ENCODE data around the gene EMD.

EMD gene

GRCh38 chrX:154426916-154427770 lies 48.0 kb downstream of the EMD start:
- no peak for DNase-seq

DNA sequence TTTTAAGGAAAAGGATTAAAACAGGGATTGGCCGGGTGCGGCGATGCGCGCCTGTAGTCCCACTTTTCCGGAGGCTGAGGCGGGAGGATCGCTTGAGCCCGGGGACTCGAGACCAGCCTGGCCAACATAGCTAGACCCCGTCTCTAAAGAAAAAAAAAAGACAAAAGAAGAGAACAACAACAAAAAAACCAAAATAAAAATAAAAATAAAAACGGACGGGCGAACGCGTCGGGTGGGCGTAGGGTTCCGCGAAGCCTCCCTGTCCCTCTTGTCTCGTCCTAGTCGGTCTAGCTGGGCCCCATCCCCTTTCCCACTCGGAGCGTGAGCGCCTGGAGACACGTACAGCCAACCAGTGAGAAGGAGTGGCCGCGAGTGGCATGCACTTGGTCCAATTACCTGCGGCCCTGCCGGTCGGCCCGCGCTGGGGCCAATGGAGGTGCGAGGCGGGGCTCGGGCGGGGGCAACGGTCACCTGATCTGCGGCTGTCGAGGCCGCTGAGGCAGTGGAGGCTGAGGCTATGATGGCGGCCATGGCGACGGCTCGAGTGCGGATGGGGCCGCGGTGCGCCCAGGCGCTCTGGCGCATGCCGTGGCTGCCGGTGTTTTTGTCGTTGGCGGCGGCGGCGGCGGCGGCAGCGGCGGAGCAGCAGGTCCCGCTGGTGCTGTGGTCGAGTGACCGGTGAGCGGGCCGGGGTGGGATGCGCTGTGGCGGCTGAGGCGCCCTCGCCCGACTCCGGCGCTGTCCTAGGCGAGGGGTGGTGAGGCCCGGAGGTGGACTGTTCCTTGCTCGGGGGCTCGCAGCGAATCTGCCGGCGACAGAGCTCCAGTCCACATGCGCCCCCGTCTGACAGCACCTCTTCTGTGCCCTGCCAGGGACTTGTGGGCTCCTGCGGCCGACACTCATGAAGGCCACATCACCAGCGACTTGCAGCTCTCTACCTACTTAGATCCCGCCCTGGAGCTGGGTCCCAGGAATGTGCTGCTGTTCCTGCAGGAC lies 49.4 kb downstream of the EMD start, which contains the start of gene ATP6AP1:
Gene ATP6AP1 (plus strand): TSS at position 502 of the 996 bp plus-strand sequence. CDS start 16 bp downstream, at position 518.
- peak; percentile 86 for DNase-seq

DNA sequence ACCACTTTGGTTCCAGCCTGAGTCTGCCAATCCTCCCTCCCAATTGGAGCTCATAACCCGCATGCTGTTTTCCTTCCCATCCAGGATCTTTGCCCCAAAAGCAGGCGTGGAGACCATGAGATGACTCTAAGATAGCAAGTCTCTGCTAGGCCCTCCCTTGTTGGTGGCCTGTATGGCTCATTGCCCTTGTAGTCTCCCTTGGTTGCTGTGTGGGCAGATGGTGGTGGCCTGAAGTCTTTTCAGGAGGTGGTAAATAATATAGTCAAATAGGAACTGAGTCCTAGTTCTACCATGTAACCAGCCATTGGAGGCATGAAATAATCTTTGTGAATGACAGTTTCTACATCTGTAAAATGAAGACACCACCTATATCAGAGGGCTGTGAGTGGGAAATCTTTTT lies 50.6 kb downstream of the EMD start:
- no peak for DNase-seq

DNA sequence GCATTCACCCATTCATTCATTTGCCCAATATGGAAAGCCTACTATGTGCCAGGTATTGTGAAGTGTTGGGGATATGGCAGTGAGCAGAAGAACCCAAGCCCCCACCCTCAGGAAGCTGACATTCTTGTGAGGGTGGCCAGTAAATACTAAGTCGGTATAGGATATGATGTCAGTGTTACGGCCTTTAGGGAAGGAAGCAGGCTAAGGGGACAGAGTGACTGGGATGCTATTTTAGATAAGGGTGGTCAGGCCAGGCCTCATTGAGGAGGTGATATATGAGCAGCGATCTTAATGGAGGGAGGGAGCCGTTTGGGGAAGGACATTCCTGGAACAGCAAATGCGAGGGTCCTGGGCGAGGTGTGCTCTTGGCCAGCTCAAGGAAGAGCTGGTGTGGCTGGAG lies 51.4 kb downstream of the EMD start:
- no peak for DNase-seq

GRCh38 chrX:154430916-154431315 lies 51.8 kb downstream of the EMD start:
- no peak for DNase-seq

Measured in activated gamma-delta T cell treated with Interleukin-2 at 50 U/mL for 16 hours (primary cell).